A673 (cell line): ENCODE results near the gene RC3H1. TPM values are rescaled to one million over a fixed set of nuclear protein-coding genes. Genes with fewer than 3 reads are reported as not detected.

Experiments used
- BruUV-seq: library from RNA; stranded (reverse); fragments of 400-500 nt; replicated peaks from 2 replicates; lab custom pipeline; 2021; lab: Mats Ljungman, UMichigan
- CTCF ChIA-PET: fragments of 300-600 bp; sonication (Branson Sonifier 250); formaldehyde crosslinking; loops from one replicate; lab custom pipeline; 2022; ENCODE audit warnings: antibody characterized with exemption; lab: Charles Lee
- POLR2A ChIA-PET: fragments of 300-600 bp; sonication (Branson Sonifier 250); formaldehyde crosslinking; loops from one replicate; lab custom pipeline; 2022; ENCODE audit warnings: antibody characterized with exemption; ENCODE audit not compliant: low non-redundant PET; lab: Charles Lee
- DNase-seq: peaks from one replicate; pipeline ENCODE4 v3.0.0-alpha.2; 2015; ENCODE audit warnings: low spot score
- H3K27ac ChIP-seq: fragments of 200-600 bp; sonication (generic); 2 replicates; pipeline ENCODE4 v1.5.1; 2016; ENCODE audit warnings: mixed run types, low read depth, mild to moderate bottlenecking, mixed read lengths, antibody characterized with exemption, low read length; ENCODE audit not compliant: poor library complexity, severe bottlenecking
- H3K27me3 ChIP-seq: fragments of 200-600 bp; sonication (generic); replicated peaks from 2 replicates; pipeline ENCODE4 v1.6.1; 2017; ENCODE audit warnings: mixed run types, low read depth, mild to moderate bottlenecking, mixed read lengths, antibody characterized with exemption, low read length; ENCODE audit not compliant: insufficient read depth, poor library complexity
- H3K36me3 ChIP-seq: fragments of 200-600 bp; sonication (generic); 2 replicates; pipeline ENCODE4 v1.6.1; 2016; ENCODE audit warnings: mixed run types, mild to moderate bottlenecking, mixed read lengths, antibody characterized with exemption, low read length; ENCODE audit not compliant: insufficient read depth, poor library complexity, severe bottlenecking
- H3K4me1 ChIP-seq: fragments of 200-600 bp; sonication (generic); 2 replicates; pipeline ENCODE4 v1.6.1; 2017; ENCODE audit warnings: mixed run types, mild to moderate bottlenecking, mixed read lengths, antibody characterized with exemption, low read length; ENCODE audit not compliant: insufficient read depth, poor library complexity, severe bottlenecking
- H3K4me3 ChIP-seq: fragments of 200-600 bp; sonication (generic); 2 replicates; pipeline ENCODE4 v1.5.1; 2016; ENCODE audit warnings: low read depth, mixed run types, mild to moderate bottlenecking, mixed read lengths, low read length; ENCODE audit not compliant: poor library complexity, severe bottlenecking
- H3K9me3 ChIP-seq: fragments of 200-600 bp; sonication (generic); 2 replicates; pipeline ENCODE4 v1.6.1; 2016; ENCODE audit warnings: mixed run types, low read depth, mild to moderate bottlenecking, mixed read lengths, antibody characterized with exemption, low read length; ENCODE audit not compliant: poor library complexity, severe bottlenecking
- CTCF ChIP-seq: fragments of 300-800, 200-600 bp; sonication (generic); conservative IDR thresholded peaks from 2 replicates; pipeline ENCODE4 v1.5.1; 2017; ENCODE audit warnings: low read depth, mild to moderate bottlenecking, antibody characterized with exemption, low read length, moderate library complexity, mixed read lengths
- EZH2 ChIP-seq: fragments of 200-600 bp; sonication (generic); IDR thresholded peaks from 2 replicates; pipeline ENCODE4 v1.6.1; 2017; ENCODE audit warnings: borderline replicate concordance, low read depth, mild to moderate bottlenecking, mixed read lengths, antibody characterized with exemption, low read length; ENCODE audit not compliant: poor library complexity, severe bottlenecking
- intact Hi-C: fragments of 100-400 bp; cut with micrococcal nuclease; formaldehyde crosslinking; loops from one replicate; pipeline ENCODE4 v1.10.0; 2022; ENCODE audit not compliant: unreplicated experiment
- total RNA-seq: library from RNA; stranded (reverse); gene quantifications from 2 replicates; pipeline ENCODE4 v1.2.3, GENCODE V29; 2021

RC3H1 gene
- total RNA-seq, 1 experiment from 2014 or later = 27.2 TPM

- ChIA-PET POLR2A (no interaction called here), CTCF (no interaction called here)
- TF ChIP-seq EZH2 = no peak
- no peak for TF ChIP-seq CTCF
- no peaks in the 10 kb centered on the region for H3K27me3 ChIP-seq
- no peaks in the 10 kb centered on the region for H3K36me3 ChIP-seq
- H3K27ac ChIP-seq = no peak overlapping the region
- no peak overlapping the region for H3K4me3 ChIP-seq
- BruUV-seq = no TSS peak
- H3K4me1 ChIP-seq = peaks cover 3% of the 10 kb centered on the region
- no peak for DNase-seq
- H3K9me3 ChIP-seq = no peaks in the 10 kb centered on the region
- intact Hi-C loops = no loop called here
Measured at GRCh38 chr1:174036204-174036603, 14.0 kb upstream of the RC3H1 start.

- no TSS peak for BruUV-seq
- Histone ChIP-seq H3K4me1 (peaks cover 8% of the 10 kb centered on the region), H3K27ac (no peak overlapping the region), H3K9me3 (no peaks in the 10 kb centered on the region), H3K4me3 (no peak overlapping the region), H3K27me3 (no peaks in the 10 kb centered on the region), H3K36me3 (no peaks in the 10 kb centered on the region)
- no peak for TF ChIP-seq CTCF
- TF ChIP-seq EZH2 = no peak
- CTCF ChIA-PET = no interaction called here
- DNase-seq = no peak
- POLR2A ChIA-PET = no interaction called here
- intact Hi-C loops = no loop called here
Measured at GRCh38 chr1:174032671-174033222, 10.6 kb upstream of the RC3H1 start.

- POLR2A ChIA-PET = no interaction called here
- no peak for TF ChIP-seq CTCF
- no peak for TF ChIP-seq EZH2
Measured at GRCh38 chr1:174031099-174031498, 8.9 kb upstream of the RC3H1 start.

More at GRCh38 chr1:174031099-174031498, 8.9 kb upstream of the RC3H1 start:
- CTCF ChIA-PET = no interaction called here
- Histone ChIP-seq H3K27me3 (no peaks in the 10 kb centered on the region), H3K36me3 (no peaks in the 10 kb centered on the region), H3K27ac (no peak overlapping the region), H3K9me3 (no peaks in the 10 kb centered on the region), H3K4me3 (no peak overlapping the region), H3K4me1 (peaks cover 8% of the 10 kb centered on the region)
- DNase-seq = no peak
- no TSS peak for BruUV-seq
- intact Hi-C loops = no loop called here
